PFSK-1 (cell line): Measurements from ENCODE around the gene METTL14.

Experiments used
- FOXP2 ChIP-seq: optimal IDR thresholded peaks from 2 replicates; pipeline ENCODE3; 2011; ENCODE audit warnings: borderline replicate concordance, control low read depth, inconsistent platforms; ENCODE audit not compliant: insufficient read depth; ENCODE audit errors: extremely low read length, extremely low read depth
- POLR2AphosphoS5 ChIP-seq: IDR thresholded peaks from 2 replicates; pipeline ENCODE4 v1.6.1; 2012; ENCODE audit warnings: low read depth, mild to moderate bottlenecking, control low read depth, low read length, moderate library complexity
- REST ChIP-seq, 2 experiments: IDR thresholded peaks; 2 replicates each; pipeline versions ENCODE4 v1.6.1 to v1.8.0; 2011 to 2012; ENCODE audit warnings: low read depth in 2 of 2, low read length in 2 of 2, control low read depth in 1 of 2, inconsistent platforms in 1 of 2, mild to moderate bottlenecking in 1 of 2, moderate library complexity in 1 of 2; ENCODE audit not compliant: insufficient read depth in 1 of 2
- SIN3A ChIP-seq: IDR thresholded peaks from 2 replicates; pipeline ENCODE4 v1.6.1; 2012; ENCODE audit warnings: mild to moderate bottlenecking, low read length, moderate library complexity, borderline replicate concordance; ENCODE audit not compliant: insufficient read depth
- TAF1 ChIP-seq: IDR thresholded peaks from 2 replicates; pipeline ENCODE4 v1.6.1; 2012; ENCODE audit warnings: low read length, control low read depth, borderline replicate concordance; ENCODE audit not compliant: insufficient read depth

METTL14 gene

GRCh38 chr4:118752551-118752950 is 67.4 kb downstream of the METTL14 start:
- TF ChIP-seq POLR2AphosphoS5: no peak
- no peak for TF ChIP-seq FOXP2
- TF ChIP-seq TAF1: no peak
- no peak for TF ChIP-seq SIN3A
- TF ChIP-seq REST (IDR thresholded peaks at IDR 0.05; ENCODE audit: insufficient read depth in 1 of 2, low read depth in 2 of 2, low read length in 2 of 2): no peak

- TF ChIP-seq SIN3A: no peak
These were observed 67.9 kb downstream of the METTL14 start for GRCh38 chr4:118753096-118753495.

- TF ChIP-seq POLR2AphosphoS5 (no peak), SIN3A (no peak), REST (IDR thresholded peaks at IDR 0.05; ENCODE audit: insufficient read depth in 1 of 2, low read depth in 2 of 2, low read length in 2 of 2) (no peak), FOXP2 (no peak), TAF1 (no peak)
These were observed 68.5 kb downstream of the METTL14 start for GRCh38 chr4:118753685-118754084.

GRCh38 chr4:118754890-118755289 is 69.7 kb downstream of the METTL14 start:
- TF ChIP-seq TAF1: no peak

GRCh38 chr4:118755438-118756226 is 70.4 kb downstream of the METTL14 start:
- TF ChIP-seq SIN3A (no peak), FOXP2 (no peak), TAF1 (no peak), POLR2AphosphoS5 (no peak), REST (IDR thresholded peaks at IDR 0.05; ENCODE audit: insufficient read depth in 1 of 2, low read depth in 2 of 2, low read length in 2 of 2) (no peak)

GRCh38 chr4:118756429-118756828 is 71.2 kb downstream of the METTL14 start:
- no peak for TF ChIP-seq FOXP2
- no peak for TF ChIP-seq REST (IDR thresholded peaks at IDR 0.05; ENCODE audit: insufficient read depth in 1 of 2, low read depth in 2 of 2, low read length in 2 of 2)
- TF ChIP-seq TAF1: no peak
- TF ChIP-seq POLR2AphosphoS5: no peak
- TF ChIP-seq SIN3A: no peak
